Activated CD4-positive, CD25-positive, alpha-beta regulatory T cell treated with anti-CD3 and anti-CD28 coated beads, Interleukin-2, amount 50 U/mL, for 16 hours (primary cell): ENCODE data around the gene NDUFB1.

Experiments used
- DNase-seq: peaks from one replicate; pipeline ENCODE4 v3.0.0-alpha.2; 2020; ENCODE audit warnings: low read depth, low spot score

Gene NDUFB1

DNA sequence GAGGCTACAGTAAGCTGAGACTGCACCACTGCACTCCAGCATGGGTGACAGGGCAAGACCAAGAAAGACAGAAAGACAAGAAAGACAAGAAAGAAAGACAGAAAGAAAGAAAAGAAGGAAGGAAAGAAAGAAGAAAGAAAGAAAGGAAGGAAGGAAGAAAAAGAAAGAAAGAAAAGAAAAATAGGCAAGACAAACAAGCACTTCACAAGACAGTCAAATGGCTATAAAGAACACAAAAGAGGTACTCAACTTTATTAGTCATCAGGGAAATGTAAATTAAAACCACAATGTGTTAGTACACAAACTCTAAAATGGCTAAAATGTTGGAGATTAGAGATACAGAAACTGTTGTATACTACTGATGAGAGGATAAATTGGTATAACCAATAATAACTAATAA is 21.7 kb downstream of the NDUFB1 start:
- no peak for DNase-seq

DNA sequence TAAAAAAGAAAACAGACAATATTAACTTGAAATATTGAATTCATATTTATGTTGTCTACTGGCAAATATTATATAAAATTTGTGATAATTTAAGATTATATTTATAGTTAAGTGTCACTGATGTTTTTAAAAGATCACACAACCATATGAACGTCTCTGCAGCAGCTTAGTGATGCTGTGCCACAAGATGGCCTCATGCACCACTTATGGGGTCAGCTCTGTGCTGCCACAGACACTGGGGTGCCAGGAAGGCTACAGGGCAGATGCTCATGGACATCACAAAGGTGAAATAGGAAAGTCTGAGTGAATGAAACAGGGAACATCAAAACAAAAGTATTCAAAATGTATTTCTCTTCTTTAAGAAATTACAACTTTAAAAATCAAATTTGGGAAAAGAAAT is 28.2 kb downstream of the NDUFB1 start:
- no peak for DNase-seq

DNA sequence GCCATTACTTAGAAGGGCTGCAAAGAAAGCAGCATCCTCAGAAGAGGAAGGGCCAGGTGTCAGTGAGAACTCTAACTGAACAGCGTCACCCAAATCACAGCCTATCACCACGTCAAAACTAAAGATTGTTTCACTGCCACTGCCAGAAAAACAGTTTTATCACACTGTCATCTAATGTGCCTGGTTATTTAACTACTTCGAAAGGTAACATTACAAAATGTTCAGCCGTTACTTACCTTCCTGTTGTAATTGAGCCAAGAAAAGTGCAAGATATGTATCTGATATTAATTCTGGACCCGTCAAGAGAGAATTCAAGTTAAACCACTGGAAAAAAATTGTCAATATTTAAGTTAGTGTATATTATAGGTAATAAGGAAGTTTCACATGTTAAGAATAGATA is 33.0 kb downstream of the NDUFB1 start:
- no peak for DNase-seq

DNA sequence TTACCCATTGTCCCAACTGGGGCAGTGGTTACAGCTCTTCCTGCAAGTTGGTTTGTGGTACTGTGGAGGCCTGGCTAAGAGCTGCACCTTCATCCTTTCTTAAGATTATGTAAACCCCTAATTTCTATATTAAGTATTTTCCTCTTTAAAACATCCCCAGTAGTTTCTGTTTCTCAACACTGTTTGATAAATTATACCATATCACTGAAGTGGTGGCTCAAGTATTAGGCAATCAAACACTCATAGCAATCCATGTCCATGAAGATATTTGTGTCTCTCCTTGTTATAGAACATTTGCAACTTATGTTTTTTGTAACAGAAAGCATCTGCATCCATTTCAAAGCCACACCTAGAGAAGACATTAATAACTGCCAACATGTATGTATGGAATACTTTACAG is 47.0 kb downstream of the NDUFB1 start:
- DNase-seq, result no peak
